Mammary epithelial cell (primary cell): Measurements from ENCODE around the gene CD226.

Experiments used
- EZH2 ChIP-seq: IDR thresholded peaks from 2 replicates; pipeline ENCODE4 v1.6.1; 2012; ENCODE audit warnings: low read length, inconsistent platforms, borderline replicate concordance
- TF ChIP-seq, protein P1 (sequence below), 2 donors: IDR thresholded peaks in 1 of 2; conservative IDR thresholded peaks in 1 of 2; 2 replicates each; pipeline ENCODE4 v1.5.1; 2011 to 2012; ENCODE audit warnings: inconsistent platforms in 2 of 2, low read length in 2 of 2, mild to moderate bottlenecking in 2 of 2, control low read depth in 1 of 2, low read depth in 1 of 2; ENCODE audit not compliant: insufficient read depth in 1 of 2; ENCODE audit errors: extremely low read depth in 1 of 2

DNA sequence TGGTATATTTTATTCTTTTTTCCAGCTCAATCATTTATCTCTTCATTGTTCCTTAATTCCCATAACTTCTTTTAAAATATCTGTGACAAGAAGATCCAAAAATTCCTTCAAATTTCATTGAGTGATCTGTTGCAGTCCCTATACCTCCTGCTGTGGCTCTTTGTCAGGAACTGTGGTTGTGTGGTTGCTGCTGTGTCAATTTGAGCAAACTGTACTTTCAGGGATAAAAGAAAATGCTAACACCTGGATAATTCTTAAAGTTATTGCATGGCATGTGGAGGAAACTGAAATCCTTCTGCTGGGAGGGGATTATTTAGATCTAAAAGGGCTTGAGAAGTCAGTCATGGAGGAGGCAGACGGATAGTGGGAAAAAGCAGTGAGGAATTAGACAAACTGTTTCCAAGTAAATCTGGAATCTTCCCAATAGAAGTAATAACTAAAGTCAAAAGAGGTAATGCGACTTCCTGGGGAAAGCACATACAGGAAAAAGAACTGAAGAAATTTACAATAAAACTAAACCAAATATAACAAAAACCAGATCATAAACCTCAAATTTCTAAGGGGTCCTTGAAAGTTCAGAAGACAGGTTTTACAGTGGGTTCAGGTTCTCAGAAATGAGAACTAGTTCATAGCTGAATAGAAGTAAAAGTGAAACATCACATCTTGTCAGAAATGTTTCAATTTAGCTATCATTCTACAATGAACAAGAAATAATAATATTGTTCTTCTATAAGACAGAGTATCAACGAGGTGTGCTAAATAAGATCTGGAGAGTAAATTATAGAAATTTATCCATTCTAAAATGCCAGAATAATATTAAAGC is 33.5 kb upstream of the CD226 start:
- TF ChIP-seq, protein P1, sequence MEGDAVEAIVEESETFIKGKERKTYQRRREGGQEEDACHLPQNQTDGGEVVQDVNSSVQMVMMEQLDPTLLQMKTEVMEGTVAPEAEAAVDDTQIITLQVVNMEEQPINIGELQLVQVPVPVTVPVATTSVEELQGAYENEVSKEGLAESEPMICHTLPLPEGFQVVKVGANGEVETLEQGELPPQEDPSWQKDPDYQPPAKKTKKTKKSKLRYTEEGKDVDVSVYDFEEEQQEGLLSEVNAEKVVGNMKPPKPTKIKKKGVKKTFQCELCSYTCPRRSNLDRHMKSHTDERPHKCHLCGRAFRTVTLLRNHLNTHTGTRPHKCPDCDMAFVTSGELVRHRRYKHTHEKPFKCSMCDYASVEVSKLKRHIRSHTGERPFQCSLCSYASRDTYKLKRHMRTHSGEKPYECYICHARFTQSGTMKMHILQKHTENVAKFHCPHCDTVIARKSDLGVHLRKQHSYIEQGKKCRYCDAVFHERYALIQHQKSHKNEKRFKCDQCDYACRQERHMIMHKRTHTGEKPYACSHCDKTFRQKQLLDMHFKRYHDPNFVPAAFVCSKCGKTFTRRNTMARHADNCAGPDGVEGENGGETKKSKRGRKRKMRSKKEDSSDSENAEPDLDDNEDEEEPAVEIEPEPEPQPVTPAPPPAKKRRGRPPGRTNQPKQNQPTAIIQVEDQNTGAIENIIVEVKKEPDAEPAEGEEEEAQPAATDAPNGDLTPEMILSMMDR (conservative IDR thresholded peaks at IDR 0.05 in 1 of 2, IDR thresholded peaks at IDR 0.05 in 1 of 2; ENCODE audit: extremely low read depth in 1 of 2, insufficient read depth in 1 of 2, low read depth in 1 of 2, low read length in 2 of 2): no peak
- no peak for TF ChIP-seq EZH2
